GM12875 (cell line): ENCODE results near the gene HYAL3.
"Not testable (repeated sequence)": the region's sequence is repeated elsewhere in the genome, so short reads cannot be mapped to it uniquely, and the experiment has no call there.

Source experiments
- H3K4me3 ChIP-seq: one replicate; pipeline ENCODE4 v1.5.1; 2011; ENCODE audit warnings: low read depth, low read length, control low read depth
- TF ChIP-seq, protein P1 (sequence below): IDR thresholded peaks from 2 replicates; pipeline ENCODE4 v1.5.1; 2011; ENCODE audit warnings: low read depth, mild to moderate bottlenecking, control low read depth, inconsistent platforms, low read length, moderate library complexity, borderline replicate concordance; ENCODE audit not compliant: insufficient read depth

HYAL3 gene

DNA sequence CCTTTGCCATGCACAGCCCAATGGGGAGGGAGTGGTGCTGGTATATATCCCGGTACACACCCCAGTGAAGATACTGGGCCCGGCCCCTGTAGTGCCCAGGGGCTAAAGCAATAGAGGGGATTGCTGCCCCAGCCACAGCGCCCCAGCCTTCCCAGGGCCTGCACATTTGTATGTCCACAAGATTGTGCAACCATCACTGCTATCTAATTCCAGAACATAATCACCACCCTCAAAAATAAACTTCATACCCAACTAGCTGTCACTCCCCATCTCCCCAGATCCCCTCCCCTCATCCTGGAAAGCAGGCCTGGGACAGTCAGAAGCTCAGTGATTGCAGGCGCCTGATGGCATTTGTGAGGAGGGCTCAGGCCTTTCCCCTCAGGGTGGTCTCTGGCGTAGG is 49.7 kb downstream of the HYAL3 start:
- TF ChIP-seq, protein P1, sequence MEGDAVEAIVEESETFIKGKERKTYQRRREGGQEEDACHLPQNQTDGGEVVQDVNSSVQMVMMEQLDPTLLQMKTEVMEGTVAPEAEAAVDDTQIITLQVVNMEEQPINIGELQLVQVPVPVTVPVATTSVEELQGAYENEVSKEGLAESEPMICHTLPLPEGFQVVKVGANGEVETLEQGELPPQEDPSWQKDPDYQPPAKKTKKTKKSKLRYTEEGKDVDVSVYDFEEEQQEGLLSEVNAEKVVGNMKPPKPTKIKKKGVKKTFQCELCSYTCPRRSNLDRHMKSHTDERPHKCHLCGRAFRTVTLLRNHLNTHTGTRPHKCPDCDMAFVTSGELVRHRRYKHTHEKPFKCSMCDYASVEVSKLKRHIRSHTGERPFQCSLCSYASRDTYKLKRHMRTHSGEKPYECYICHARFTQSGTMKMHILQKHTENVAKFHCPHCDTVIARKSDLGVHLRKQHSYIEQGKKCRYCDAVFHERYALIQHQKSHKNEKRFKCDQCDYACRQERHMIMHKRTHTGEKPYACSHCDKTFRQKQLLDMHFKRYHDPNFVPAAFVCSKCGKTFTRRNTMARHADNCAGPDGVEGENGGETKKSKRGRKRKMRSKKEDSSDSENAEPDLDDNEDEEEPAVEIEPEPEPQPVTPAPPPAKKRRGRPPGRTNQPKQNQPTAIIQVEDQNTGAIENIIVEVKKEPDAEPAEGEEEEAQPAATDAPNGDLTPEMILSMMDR, result no peak
- H3K4me3 ChIP-seq, result no peak overlapping the region

DNA sequence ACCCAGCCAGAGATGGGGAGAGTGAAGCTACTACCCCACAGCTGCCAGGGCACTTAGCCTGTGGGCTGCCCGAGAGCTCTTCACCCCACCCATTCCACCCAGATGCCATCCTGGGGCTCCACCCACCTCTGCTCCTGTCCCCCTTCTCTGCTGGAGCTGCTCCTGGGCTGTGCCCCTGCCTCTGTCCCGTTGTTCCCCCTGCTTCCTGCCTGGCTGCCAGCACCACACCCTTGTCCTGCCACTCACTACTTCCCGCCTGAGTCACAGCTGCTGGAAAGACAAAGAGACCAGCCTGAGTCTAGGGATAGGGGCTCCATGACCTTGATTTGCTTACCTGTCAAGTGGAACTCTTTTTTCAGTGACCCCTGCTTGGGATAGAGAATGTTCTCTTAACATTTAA is 50.8 kb downstream of the HYAL3 start:
- no peak overlapping the region for H3K4me3 ChIP-seq
- TF ChIP-seq, protein P1, result no peak

DNA sequence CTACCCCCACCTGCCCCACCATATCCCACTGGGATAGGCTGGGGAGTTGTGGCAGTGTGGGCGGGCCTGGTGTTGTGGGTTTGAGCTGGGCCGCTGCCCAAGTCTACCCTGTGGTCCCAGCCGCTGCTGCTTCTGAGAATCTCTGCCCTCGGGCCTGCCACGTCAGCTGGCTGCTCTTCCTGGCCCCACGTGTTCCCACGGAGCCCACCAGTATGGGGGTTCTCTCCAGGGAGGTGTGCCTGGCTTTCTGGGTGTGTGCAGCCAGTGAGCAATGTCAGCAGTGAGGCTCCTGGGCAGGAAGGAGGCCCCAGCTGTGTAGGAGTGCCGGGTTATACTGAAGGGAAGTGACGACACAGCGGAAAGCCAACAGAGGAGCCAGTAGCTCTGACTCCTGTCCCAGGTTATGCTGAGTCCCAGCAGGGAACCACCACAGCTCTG is 52.7 kb downstream of the HYAL3 start:
- H3K4me3 ChIP-seq, result peak overlapping the region; percentile 59
- TF ChIP-seq, protein P1, result no peak

DNA sequence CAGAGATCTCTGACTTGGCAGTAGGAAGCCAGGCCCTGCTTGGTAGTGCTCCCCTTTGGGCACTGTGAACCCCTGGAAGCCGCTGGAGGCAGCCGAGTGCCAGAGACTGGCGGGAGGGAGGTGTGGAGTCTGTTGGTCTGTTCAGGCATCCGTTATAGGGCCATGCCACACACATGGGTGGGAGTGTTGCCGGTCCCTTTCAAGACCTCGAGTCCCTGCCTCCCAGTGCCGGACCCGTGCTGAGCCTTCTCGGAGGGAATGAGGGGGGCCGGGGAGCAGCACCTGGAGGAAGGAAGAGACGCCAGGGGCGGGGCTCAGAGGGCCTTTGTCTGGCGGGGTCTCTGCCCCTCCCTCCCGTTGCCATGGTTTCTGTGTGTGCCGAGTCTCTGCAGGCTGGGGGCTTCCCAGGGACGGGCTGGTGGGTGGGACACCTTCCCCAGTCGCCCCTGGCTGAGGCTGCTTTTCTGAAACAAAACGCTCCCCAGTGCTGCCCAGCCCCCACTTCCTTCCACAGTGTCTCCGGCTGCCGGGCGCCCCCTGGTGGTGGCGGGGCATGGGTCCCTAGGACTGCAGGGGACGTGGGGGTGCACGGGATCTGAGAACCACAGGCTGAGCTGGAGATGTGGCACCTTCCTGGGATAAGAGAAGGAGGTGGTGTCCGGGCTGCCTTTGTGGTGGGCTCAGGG is 53.2 kb downstream of the HYAL3 start:
- TF ChIP-seq, protein P1, result peak; percentile 99
- peak overlapping the region; percentile 59 for H3K4me3 ChIP-seq

DNA sequence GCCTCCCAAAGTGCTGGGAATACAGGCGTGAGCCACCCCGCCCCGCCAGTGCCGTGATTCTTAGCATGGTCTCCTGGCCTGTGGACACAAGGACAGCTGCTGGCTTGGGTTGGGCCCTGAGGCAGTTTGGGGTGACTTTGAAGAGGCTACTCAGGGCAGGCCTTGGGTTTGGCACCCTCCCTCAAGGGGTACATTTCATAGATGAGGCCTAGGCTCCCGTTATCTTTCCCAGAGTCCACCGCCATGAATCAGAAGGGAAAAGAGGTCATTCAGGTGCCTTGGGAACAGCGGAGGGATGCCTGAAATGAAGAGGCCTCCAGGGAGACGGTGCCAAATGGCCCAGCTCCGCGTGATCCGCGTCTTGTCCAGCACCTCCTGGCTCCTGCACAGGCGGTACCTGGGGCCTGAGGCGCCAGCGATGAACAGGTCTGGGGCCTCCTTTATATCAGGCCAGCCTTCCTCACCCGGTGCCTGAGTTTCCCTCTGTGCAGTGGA is 53.9 kb downstream of the HYAL3 start:
- TF ChIP-seq, protein P1, result no peak
- H3K4me3 ChIP-seq, result no peak overlapping the region

DNA sequence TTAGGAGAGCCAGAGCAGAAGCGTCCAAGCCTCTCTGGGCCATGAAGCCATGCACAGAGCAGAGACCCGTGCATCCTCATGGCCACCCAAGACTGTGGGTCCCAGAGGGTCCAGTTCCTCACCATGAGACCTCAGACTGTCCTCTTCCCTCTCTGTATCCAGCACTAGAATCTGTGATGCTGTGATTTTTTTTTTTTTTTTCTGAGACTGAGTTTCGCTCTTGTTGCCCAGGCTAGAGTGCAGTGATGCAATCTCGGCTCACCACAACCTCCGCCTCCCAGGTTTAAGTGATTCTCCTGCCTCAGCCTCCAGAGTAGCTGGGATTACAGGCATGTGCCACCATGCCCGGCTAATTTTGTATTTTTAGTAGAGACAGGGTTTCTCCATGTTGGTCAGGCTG is 54.4 kb downstream of the HYAL3 start:
- not testable (repeated sequence) for H3K4me3 ChIP-seq

DNA sequence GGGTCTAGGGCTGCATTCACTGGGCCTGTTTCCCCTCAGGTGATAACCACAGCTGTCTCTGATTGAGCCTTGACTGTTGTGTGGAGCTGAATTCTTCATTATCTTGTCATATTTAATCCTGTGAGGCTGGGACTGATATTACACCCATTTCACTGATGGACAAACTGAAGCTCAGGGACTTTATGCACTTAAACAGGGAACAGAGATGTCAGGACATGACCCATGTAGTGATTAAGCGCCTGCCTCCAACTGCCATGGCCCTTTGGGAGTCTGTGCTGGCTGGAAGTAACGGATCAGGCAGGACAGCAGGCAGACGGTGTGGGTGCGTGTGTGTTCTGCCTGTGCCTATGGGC is 55.7 kb downstream of the HYAL3 start:
- H3K4me3 ChIP-seq, result no peak overlapping the region
- TF ChIP-seq, protein P1, result no peak
